K562 (cell line): ENCODE measurements around the gene PAN2. TPM values are rescaled to one million over a fixed set of nuclear protein-coding genes. Genes with fewer than 3 reads are reported as not detected.

Source experiments
- CLOCK ChIP-seq: fragments of 250-450 bp; sonication (Bioruptor Pico); IDR thresholded peaks from 2 replicates; pipeline ENCODE4 v1.4.0; 2020; ENCODE audit warnings: mild to moderate bottlenecking, moderate library complexity, borderline replicate concordance
- FOXK1 ChIP-seq: sonication (generic); formaldehyde crosslinking; IDR thresholded peaks from 2 replicates; pipeline ENCODE4 v1.8.0; 2022; ENCODE audit warnings: missing genetic modification reagents, mild to moderate bottlenecking, borderline replicate concordance
- GABPB2 ChIP-seq: fragments of 250-450 bp; sonication (Bioruptor Pico); conservative IDR thresholded peaks from 2 replicates; pipeline ENCODE4 v1.5.1; 2021; ENCODE audit warnings: mild to moderate bottlenecking
- JUND ChIP-seq, 2 experiments: IDR thresholded peaks; 2 replicates in 1 of 2; 3 replicates in 1 of 2; pipeline ENCODE4 v1.6.1; 2011; ENCODE audit warnings: borderline replicate concordance in 2 of 2, low read depth in 2 of 2, low read length in 2 of 2, improper control_type of control experiment in 1 of 2, missing biosample characterization in 1 of 2, missing genetic modification characterization in 1 of 2, missing genetic modification reagents in 1 of 2
- MTA1 ChIP-seq: fragments of 450-650 bp; IDR thresholded peaks from 2 replicates; pipeline ENCODE4 v1.6.1; 2017; ENCODE audit warnings: borderline replicate concordance
- NCOR1 ChIP-seq: fragments of 450-650 bp; IDR thresholded peaks from 2 replicates; pipeline ENCODE4 v1.6.1; 2016; ENCODE audit warnings: mild to moderate bottlenecking, moderate library complexity
- NEUROD1 ChIP-seq: fragments of 150-350 bp; IDR thresholded peaks from 2 replicates; pipeline ENCODE4 v1.6.1; 2014; ENCODE audit warnings: borderline replicate concordance, low read length, low read depth; ENCODE audit not compliant: partially characterized antibody
- PTTG1 ChIP-seq: fragments of 450-650 bp; IDR thresholded peaks from 2 replicates; pipeline ENCODE4 v1.6.1; 2016; ENCODE audit warnings: low read depth, mild to moderate bottlenecking, missing genetic modification characterization, missing compliant biosample characterization
- SAFB ChIP-seq: fragments of 200-400 bp; formaldehyde crosslinking; IDR thresholded peaks from 2 replicates; pipeline ENCODE4 v1.6.1; 2017; ENCODE audit warnings: low read depth, low read length, borderline replicate concordance
- SMAD4 ChIP-seq: fragments of 250-450 bp; sonication (Bioruptor Pico); conservative IDR thresholded peaks from 2 replicates; pipeline ENCODE4 v1.8.0; 2021; ENCODE audit warnings: inconsistent platforms, mild to moderate bottlenecking, moderate library complexity
- TARDBP ChIP-seq: fragments of 450-650 bp; IDR thresholded peaks from 2 replicates; pipeline ENCODE4 v1.6.1; 2016
- ZNF133 ChIP-seq: fragments of 250-450 bp; sonication (Bioruptor Pico); IDR thresholded peaks from 2 replicates; pipeline ENCODE4 v1.4.0; 2020; ENCODE audit warnings: mild to moderate bottlenecking
- ZNF197 ChIP-seq: fragments of 200-800 bp; sonication (Bioruptor generic); IDR thresholded peaks from 2 replicates; pipeline ENCODE4 v1.6.1; 2016; ENCODE audit warnings: low read depth, missing genetic modification characterization, missing compliant biosample characterization
- ZNF280B ChIP-seq: fragments of 250-450 bp; sonication (Bioruptor Pico); IDR thresholded peaks from 2 replicates; pipeline ENCODE4 v1.5.1; 2021; ENCODE audit warnings: mild to moderate bottlenecking
- ZNF507 ChIP-seq: conservative IDR thresholded peaks from 2 replicates; pipeline ENCODE4 v1.6.1; 2017; ENCODE audit warnings: missing genetic modification characterization, missing compliant biosample characterization
- ZNF512 ChIP-seq: IDR thresholded peaks from 2 replicates; pipeline ENCODE4 v1.6.1; 2016; ENCODE audit warnings: missing genetic modification characterization, missing compliant biosample characterization
- ZNF639 ChIP-seq, 2 experiments: fragments of 200-800 bp in 1 of 2; sonication (Bioruptor generic) in 1 of 2; sonication (generic) in 1 of 2; formaldehyde crosslinking in 1 of 2; IDR thresholded peaks in 1 of 2; conservative IDR thresholded peaks in 1 of 2; 2 replicates each; pipeline versions ENCODE4 v1.5.0 to v1.6.1; 2016 to 2020; ENCODE audit warnings: missing compliant biosample characterization in 1 of 2, missing genetic modification characterization in 1 of 2, missing genetic modification reagents in 1 of 2
- ZNF766 ChIP-seq: fragments of 200-800 bp; sonication (Bioruptor generic); conservative IDR thresholded peaks from 2 replicates; pipeline ENCODE4 v1.6.1; 2016; ENCODE audit warnings: missing genetic modification characterization, missing compliant biosample characterization
- ZNF778 ChIP-seq: fragments of 450-650 bp; formaldehyde crosslinking; IDR thresholded peaks from 2 replicates; pipeline ENCODE4 v1.4.0; 2020; ENCODE audit warnings: mild to moderate bottlenecking, moderate library complexity
- polyA plus RNA-seq, 8 experiments: library from polyadenylated mRNA; depleted of rRNA in 4 of 8; stranded (reverse) in 5 of 8; unstranded in 3 of 8; fragments of >200 nt; fragmentation: Nextera tagmentation in 2 of 8; fragmentation: Illumina TruSeq in 1 of 8; extraction: Ambion mirVana in 2 of 8; extraction: Trizol in 1 of 8; gene quantifications; 2 replicates each; pipeline versions ENCODE4 v1.2.1 to v1.2.3, GENCODE V29; 2011 to 2014; ENCODE audit warnings: inconsistent platforms in 1 of 8, missing spikeins in 1 of 8
- total RNA-seq, 7 experiments: library from RNA; depleted of rRNA in 6 of 7; stranded (reverse); fragments of >200 nt in 6 of 7; fragmentation: Illumina TruSeq in 2 of 7; extraction: Trizol in 2 of 7; gene quantifications; 2 replicates each; pipeline versions ENCODE4 v1.2.1 to v1.2.3, GENCODE V29; 2011 to 2021; ENCODE audit warnings: low replicate concordance in 1 of 7

Gene PAN2
- total and polyA plus RNA-seq, 9 of the 15 experiments (the other 6 are each of a cell fraction or from before 2014, with no cell fraction given), result 15.0 to 66.1 (median 25.9) TPM

- no peak for TF ChIP-seq CLOCK (CRISPR knock-in tag)
- TF ChIP-seq NEUROD1, result peak; percentile 48
- no peak for TF ChIP-seq ZNF133 (CRISPR knock-in tag)
- no peak; the same call in 1 of the 2 replicates for TF ChIP-seq NCOR1
- TF ChIP-seq FOXK1 (CRISPR knock-in tag), result no peak
- no peak for TF ChIP-seq ZNF778 (CRISPR knock-in tag)
- no peak for TF ChIP-seq ZNF507 (tag)
- peak; percentile 78; the same call in 1 of the 2 replicates for TF ChIP-seq MTA1
- TF ChIP-seq ZNF280B, result no peak
- TF ChIP-seq ZNF512 (tag), result no peak
- peak; percentile 43; the same call in 1 of the 2 replicates for TF ChIP-seq ZNF766
- TF ChIP-seq TARDBP, result 0 out of 2 replicates have a peak, but pooled peaks have one; percentile 71
- no peak for TF ChIP-seq SMAD4 (CRISPR knock-in tag)
- peak; percentile 90 for TF ChIP-seq JUND (IDR thresholded peaks at IDR 0.05; ENCODE audit: borderline replicate concordance, low read depth, low read length)
- peak; percentile 90; the same call in 2 of the 3 replicates for TF ChIP-seq JUND (tag; IDR thresholded peaks at IDR 0.05; ENCODE audit: borderline replicate concordance, low read depth, low read length)
- no peak for TF ChIP-seq PTTG1 (tag)
- no peak for TF ChIP-seq GABPB2
- TF ChIP-seq SAFB, result no peak
- peak in 1 of 2 experiments; percentile 57; a peak in 1 of 4 replicates for TF ChIP-seq ZNF639 (CRISPR knock-in tag; conservative IDR thresholded peaks at IDR 0.05 in 1 of 2, IDR thresholded peaks at IDR 0.05 in 1 of 2)
- TF ChIP-seq ZNF197 (CRISPR knock-in tag), result 0 out of 2 replicates have a peak, but pooled peaks have one; percentile 10
Measured at GRCh38 chr12:56336361-56337167, 2.8 kb upstream of the PAN2 start (continued).
